Fibroblast of villous mesenchyme (primary cell): ENCODE measurements around the gene SLC7A6. TPM values are rescaled to one million over a fixed set of nuclear protein-coding genes. Genes with fewer than 3 reads are reported as not detected.
A peak's percentile ranks its signal among the peaks of the same experiment; 100 is the strongest.

ENCODE experiments used
- DNase-seq: peaks from one replicate; pipeline ENCODE4 v3.0.0-alpha.2; 2010; ENCODE audit warnings: low read depth
- H3K4me3 ChIP-seq: 2 replicates; pipeline ENCODE4 v1.5.1; 2011; ENCODE audit warnings: low read depth, mild to moderate bottlenecking, low read length
- CTCF ChIP-seq: IDR thresholded peaks from 2 replicates; pipeline ENCODE4 v1.5.1; 2012; ENCODE audit warnings: low read depth, mild to moderate bottlenecking, low read length; ENCODE audit not compliant: insufficient read depth
- total RNA-seq: library from RNA; depleted of rRNA; stranded (reverse); fragments of >200 nt; gene quantifications from 2 replicates; pipeline ENCODE4 v1.2.3, GENCODE V29; 2012

SLC7A6 gene
- total RNA-seq, 1 donor: 49.7 TPM

GRCh38 chr16:68234188-68235107 is 29.9 kb upstream of the SLC7A6 start:
- no peak overlapping the region for H3K4me3 ChIP-seq
- no peak for DNase-seq
- no peak for TF ChIP-seq CTCF

- no peak overlapping the region for H3K4me3 ChIP-seq
- DNase-seq: no peak
- TF ChIP-seq CTCF: no peak
These were observed 29.0 kb upstream of the SLC7A6 start for GRCh38 chr16:68235108-68235886.

- DNase-seq: no peak
- TF ChIP-seq CTCF: no peak
- H3K4me3 ChIP-seq: peak within 1 kb of the TSS; percentile 65
These were observed 28.5 kb upstream of the SLC7A6 start, which contains the start of gene ESRP2 for GRCh38 chr16:68235887-68236136. Gene ESRP2 (minus strand): TSS chr16:68236127. CDS start chr16:68236045, 82 bp downstream.

GRCh38 chr16:68236137-68236825 is 28.0 kb upstream of the SLC7A6 start:
- no peak for TF ChIP-seq CTCF
- H3K4me3 ChIP-seq: peak overlapping the region; percentile 37
- DNase-seq: no peak

GRCh38 chr16:68236826-68237242 is 27.5 kb upstream of the SLC7A6 start:
- H3K4me3 ChIP-seq: peak overlapping the region; percentile 65
- TF ChIP-seq CTCF: no peak
- no peak for DNase-seq

- no peak for TF ChIP-seq CTCF
- peak; percentile 97 for DNase-seq
- peak overlapping the region; percentile 65 for H3K4me3 ChIP-seq
These were observed 26.9 kb upstream of the SLC7A6 start for GRCh38 chr16:68237243-68238028.
